Endothelial cell of umbilical vein (primary cell): ENCODE data around the gene PLEKHG1. TPM values are rescaled to one million over a fixed set of nuclear protein-coding genes. Genes with fewer than 3 reads are reported as not detected.

ENCODE experiments used
- BruUV-seq: library from RNA; stranded (reverse); fragments of 400-500 nt; replicated peaks from 2 replicates; lab custom pipeline; 2021; lab: Mats Ljungman, UMichigan
- CTCF ChIA-PET: fragments of 300-600, 350-600 bp; sonication (Branson Sonifier 250); formaldehyde crosslinking; loops from one replicate; lab custom pipeline; 2021; ENCODE audit warnings: antibody characterized with exemption, inconsistent platforms; lab: Charles Lee
- POLR2A ChIA-PET: fragments of 300-600, 350-600 bp; sonication (Branson Sonifier 250); formaldehyde crosslinking; loops from one replicate; lab custom pipeline; 2021; ENCODE audit warnings: antibody characterized with exemption, inconsistent platforms; lab: Charles Lee
- DNase-seq: peaks from one replicate; pipeline ENCODE4 v3.0.0-alpha.2; 2011; ENCODE audit warnings: low read depth, low spot score
- FAIRE-seq: peaks from 2 replicates; lab custom pipeline; 2011; peaks lifted over from hg19 to GRCh38; lab: Jason Lieb, UNC
- H2AFZ ChIP-seq: 2 replicates; pipeline ENCODE4 v1.6.0; 2012; ENCODE audit warnings: low read depth, low read length, control low read depth, inconsistent platforms
- H3K27ac ChIP-seq: 2 replicates; pipeline ENCODE4 v1.5.1; 2011; ENCODE audit warnings: low read depth, mild to moderate bottlenecking, control low read depth, low read length, moderate library complexity; ENCODE audit not compliant: insufficient read depth
- H3K27me3 ChIP-seq, 2 experiments: 2 replicates each; pipeline versions ENCODE4 v1.6.0 to v1.6.1; 2011; ENCODE audit warnings: low read length in 2 of 2, mixed read lengths in 1 of 2; ENCODE audit not compliant: control insufficient read depth in 2 of 2, insufficient read depth in 2 of 2
- H3K36me3 ChIP-seq, 2 experiments: 2 replicates in 1 of 2; 3 replicates in 1 of 2; pipeline ENCODE4 v1.5.1; 2011; ENCODE audit warnings: low read length in 2 of 2, mild to moderate bottlenecking in 1 of 2, moderate library complexity in 1 of 2; ENCODE audit not compliant: control insufficient read depth in 2 of 2, insufficient read depth in 2 of 2; ENCODE audit errors: extremely low read depth in 1 of 2
- H3K4me1 ChIP-seq: 3 replicates; pipeline ENCODE4 v1.5.1; 2011; ENCODE audit warnings: mild to moderate bottlenecking, low read length; ENCODE audit not compliant: control insufficient read depth, insufficient read depth; ENCODE audit errors: extremely low read depth
- H3K4me2 ChIP-seq: 2 replicates; pipeline ENCODE4 v1.6.1; 2011; ENCODE audit warnings: low read length, control low read depth, mixed read lengths; ENCODE audit not compliant: insufficient read depth
- H3K4me3 ChIP-seq, 3 experiments: fragments of 200-600 bp in 1 of 3; sonication (generic), shearing (Covaris generic) in 1 of 3; replicated peaks in 1 of 3; 2 replicates each; pipeline ENCODE4 v1.5.1; 2011 to 2016; ENCODE audit warnings: control low read depth in 3 of 3, low read length in 3 of 3, mild to moderate bottlenecking in 2 of 3, inconsistent platforms in 1 of 3, low read depth in 1 of 3, moderate library complexity in 1 of 3; ENCODE audit not compliant: insufficient read depth in 1 of 3
- H3K79me2 ChIP-seq: 2 replicates; pipeline ENCODE4 v1.6.0; 2012; ENCODE audit warnings: low read length, inconsistent platforms; ENCODE audit not compliant: control insufficient read depth, insufficient read depth
- H3K9ac ChIP-seq: replicated peaks from 2 replicates; pipeline ENCODE3; 2011; ENCODE audit warnings: low read length, control low read depth; ENCODE audit not compliant: insufficient read depth; ENCODE audit errors: extremely low read depth
- H3K9me1 ChIP-seq: replicated peaks from 3 replicates; pipeline ENCODE4 v1.6.0; 2011; ENCODE audit warnings: mild to moderate bottlenecking, low read length; ENCODE audit not compliant: control insufficient read depth, insufficient read depth; ENCODE audit errors: extremely low read depth
- H3K9me3 ChIP-seq: replicated peaks from 2 replicates; pipeline ENCODE4 v1.5.1; 2012; ENCODE audit warnings: low read length, inconsistent platforms; ENCODE audit not compliant: control insufficient read depth, insufficient read depth
- H4K20me1 ChIP-seq: replicated peaks from 2 replicates; pipeline ENCODE3; 2011; ENCODE audit warnings: mild to moderate bottlenecking, low read length; ENCODE audit not compliant: control insufficient read depth, insufficient read depth; ENCODE audit errors: extremely low read depth
- EZH2 ChIP-seq: IDR thresholded peaks from 2 replicates; pipeline ENCODE4 v1.6.1; 2012; ENCODE audit warnings: borderline replicate concordance, low read depth, mild to moderate bottlenecking, moderate library complexity, low read length, inconsistent platforms; ENCODE audit not compliant: severe bottlenecking
- FOS ChIP-seq: IDR thresholded peaks from 2 replicates; pipeline ENCODE4 v1.6.1; 2011; ENCODE audit warnings: mild to moderate bottlenecking, low read length, moderate library complexity, borderline replicate concordance; ENCODE audit not compliant: insufficient read depth
- GATA2 ChIP-seq: IDR thresholded peaks from 2 replicates; pipeline ENCODE4 v1.7.0; 2011; ENCODE audit warnings: low read depth, mild to moderate bottlenecking, moderate library complexity, mixed read lengths, low read length; ENCODE audit not compliant: insufficient read length, insufficient read depth
- JUN ChIP-seq: IDR thresholded peaks from 2 replicates; pipeline ENCODE4 v1.6.1; 2011; ENCODE audit warnings: borderline replicate concordance, low read depth; ENCODE audit not compliant: insufficient read length, insufficient read depth
- MYC ChIP-seq: IDR thresholded peaks from one replicate; pipeline ENCODE4 v1.6.1; 2011; ENCODE audit warnings: mild to moderate bottlenecking, low read depth, low read length
- POLR2A ChIP-seq: IDR thresholded peaks from 2 replicates; pipeline ENCODE4 v1.6.1; 2012; ENCODE audit warnings: low read depth, mild to moderate bottlenecking, control low read depth, low read length
- POLR2AphosphoS5 ChIP-seq: IDR thresholded peaks from 2 replicates; pipeline ENCODE4 v1.6.1; 2012; ENCODE audit warnings: low read depth, mild to moderate bottlenecking, control low read depth, low read length, moderate library complexity; ENCODE audit not compliant: insufficient read depth
- dilution Hi-C: fragments of 300-500 bp; cut with MboI; formaldehyde crosslinking; loops from one replicate; pipeline ENCODE4 v1.15.0; 2019; ENCODE audit warnings: low sequenced_read_pairs; ENCODE audit not compliant: extremely low pct_ligation_motif_present
- intact Hi-C: fragments of 100-400 bp; cut with micrococcal nuclease; formaldehyde crosslinking; loops from one replicate; pipeline ENCODE4 v1.10.0; 2022
- polyA plus RNA-seq, 4 experiments: library from polyadenylated mRNA; depleted of rRNA in 3 of 4; stranded (reverse) in 3 of 4; unstranded in 1 of 4; fragments of >200 nt; gene quantifications; 2 replicates each; pipeline versions ENCODE4 v1.2.1 to v1.2.3, GENCODE V29; 2011 to 2012; ENCODE audit warnings: missing spikeins in 1 of 4
- total RNA-seq: library from RNA; stranded (reverse); gene quantifications from 2 replicates; pipeline ENCODE4 v1.2.3, GENCODE V29; 2021
- TF ChIP-seq, protein P1 (sequence below), 2 donors: IDR thresholded peaks; 1 replicate in 1 of 2; 2 replicates in 1 of 2; pipeline ENCODE4 v1.5.1; 2011; ENCODE audit warnings: low read length in 2 of 2, mild to moderate bottlenecking in 2 of 2, moderate library complexity in 2 of 2, control low read depth in 1 of 2, inconsistent platforms in 1 of 2, low read depth in 1 of 2; ENCODE audit not compliant: insufficient read depth in 1 of 2; ENCODE audit errors: extremely low read depth in 1 of 2
- TF ChIP-seq, protein P2 (sequence below): IDR thresholded peaks from 2 replicates; pipeline ENCODE4 v1.6.1; 2011; ENCODE audit not compliant: insufficient read depth, insufficient read length

PLEKHG1 gene
- total and polyA plus RNA-seq, 2 donors (not counting 3 experiments of a cell fraction or from before 2014, with no cell fraction given) = 8.8 to 62.5 TPM

DNA sequence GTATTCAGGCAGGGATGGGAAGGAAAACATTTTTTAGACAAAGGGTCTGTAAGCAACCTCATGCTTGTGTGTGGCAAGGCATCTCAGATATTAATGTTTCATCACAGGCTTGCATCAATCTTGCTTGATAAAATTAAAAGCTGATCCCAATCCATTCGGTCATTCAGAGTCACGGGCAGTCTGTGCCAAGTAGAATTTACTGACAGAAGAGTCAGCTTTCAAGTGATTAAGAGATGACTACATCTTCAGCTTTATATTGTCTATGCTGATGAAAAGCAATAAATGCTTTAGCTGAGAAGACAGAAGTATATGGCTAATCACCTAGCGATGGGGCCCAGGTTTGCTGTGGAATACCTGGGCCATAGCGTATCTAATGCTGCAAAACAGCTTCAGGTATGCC lies 3.5 kb downstream of the PLEKHG1 start:
- Histone ChIP-seq H3K27me3 (peaks cover 16 to 20% of the 10 kb centered on the region in 2 experiments), H3K4me3 (no peak overlapping the region), H3K9me1 (no peaks in the 10 kb centered on the region), H3K4me1 (peaks cover 8% of the 10 kb centered on the region), H3K79me2 (no peaks in the 10 kb centered on the region), H3K9ac (no peak overlapping the region), H3K36me3 (no peaks in the 10 kb centered on the region), H4K20me1 (peaks cover 3% of the 10 kb centered on the region), H3K4me2 (no peak overlapping the region), H2AFZ (no peak overlapping the region), H3K9me3 (no peaks in the 10 kb centered on the region), H3K27ac (no peak overlapping the region)
- no peak for DNase-seq
- BruUV-seq = no TSS peak
- FAIRE-seq = no peak
- ChIA-PET CTCF (interaction anchor here (0.8 to 1.4 kb wide), 4 partner anchors 9 to 697 kb away, joined by 3 to 4 read pairs (median 4); no protein-coding TSS in a partner anchor), POLR2A (no interaction called here)
- intact Hi-C loops (loop anchor here (5.0 to 10.0 kb wide), 2 partner anchors 142 to 199 kb away; no protein-coding TSS in a partner anchor), dilution Hi-C loops (no loop called here)
- TF ChIP-seq JUN (no peak), GATA2 (no peak), MYC (no peak), POLR2A (no peak), FOS (no peak), EZH2 (no peak), POLR2AphosphoS5 (no peak)
- TF ChIP-seq, protein P1, sequence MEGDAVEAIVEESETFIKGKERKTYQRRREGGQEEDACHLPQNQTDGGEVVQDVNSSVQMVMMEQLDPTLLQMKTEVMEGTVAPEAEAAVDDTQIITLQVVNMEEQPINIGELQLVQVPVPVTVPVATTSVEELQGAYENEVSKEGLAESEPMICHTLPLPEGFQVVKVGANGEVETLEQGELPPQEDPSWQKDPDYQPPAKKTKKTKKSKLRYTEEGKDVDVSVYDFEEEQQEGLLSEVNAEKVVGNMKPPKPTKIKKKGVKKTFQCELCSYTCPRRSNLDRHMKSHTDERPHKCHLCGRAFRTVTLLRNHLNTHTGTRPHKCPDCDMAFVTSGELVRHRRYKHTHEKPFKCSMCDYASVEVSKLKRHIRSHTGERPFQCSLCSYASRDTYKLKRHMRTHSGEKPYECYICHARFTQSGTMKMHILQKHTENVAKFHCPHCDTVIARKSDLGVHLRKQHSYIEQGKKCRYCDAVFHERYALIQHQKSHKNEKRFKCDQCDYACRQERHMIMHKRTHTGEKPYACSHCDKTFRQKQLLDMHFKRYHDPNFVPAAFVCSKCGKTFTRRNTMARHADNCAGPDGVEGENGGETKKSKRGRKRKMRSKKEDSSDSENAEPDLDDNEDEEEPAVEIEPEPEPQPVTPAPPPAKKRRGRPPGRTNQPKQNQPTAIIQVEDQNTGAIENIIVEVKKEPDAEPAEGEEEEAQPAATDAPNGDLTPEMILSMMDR (IDR thresholded peaks at IDR 0.05; ENCODE audit: extremely low read depth in 1 of 2, insufficient read depth in 1 of 2, low read depth in 1 of 2, low read length in 2 of 2) = no peak
- TF ChIP-seq, protein P2, sequence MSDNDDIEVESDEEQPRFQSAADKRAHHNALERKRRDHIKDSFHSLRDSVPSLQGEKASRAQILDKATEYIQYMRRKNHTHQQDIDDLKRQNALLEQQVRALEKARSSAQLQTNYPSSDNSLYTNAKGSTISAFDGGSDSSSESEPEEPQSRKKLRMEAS = no peak
